Activated T-cell treated with anti-CD3 and anti-CD28 coated beads, Interleukin-2, amount 50 U/mL, for 24 hours (primary cell): ENCODE results near the gene TACC2.
A peak's percentile ranks its signal among the peaks of the same experiment; 100 is the strongest.

ENCODE experiments used
- DNase-seq: peaks from one replicate; pipeline ENCODE4 v3.0.0-alpha.2; 2020
- H3K27ac Mint-ChIP-seq: 2 replicates; pipeline ENCODE4 v1.8.0; 2020; ENCODE audit warnings: mild to moderate bottlenecking, mixed read lengths
- H3K27me3 Mint-ChIP-seq: 2 replicates; pipeline ENCODE4 v1.8.0; 2020; ENCODE audit warnings: mixed read lengths
- H3K36me3 Mint-ChIP-seq: 2 replicates; pipeline ENCODE4 v1.8.0; 2020; ENCODE audit warnings: low read depth, mixed read lengths
- H3K4me1 Mint-ChIP-seq: 2 replicates; pipeline ENCODE4 v1.8.0; 2020; ENCODE audit warnings: low read depth, mixed read lengths
- H3K4me3 Mint-ChIP-seq: 2 replicates; pipeline ENCODE4 v1.8.0; 2020; ENCODE audit warnings: mild to moderate bottlenecking, moderate library complexity, mixed read lengths
- H3K9me3 Mint-ChIP-seq: 2 replicates; pipeline ENCODE4 v1.8.0; 2020; ENCODE audit warnings: mixed read lengths

Gene TACC2

DNA sequence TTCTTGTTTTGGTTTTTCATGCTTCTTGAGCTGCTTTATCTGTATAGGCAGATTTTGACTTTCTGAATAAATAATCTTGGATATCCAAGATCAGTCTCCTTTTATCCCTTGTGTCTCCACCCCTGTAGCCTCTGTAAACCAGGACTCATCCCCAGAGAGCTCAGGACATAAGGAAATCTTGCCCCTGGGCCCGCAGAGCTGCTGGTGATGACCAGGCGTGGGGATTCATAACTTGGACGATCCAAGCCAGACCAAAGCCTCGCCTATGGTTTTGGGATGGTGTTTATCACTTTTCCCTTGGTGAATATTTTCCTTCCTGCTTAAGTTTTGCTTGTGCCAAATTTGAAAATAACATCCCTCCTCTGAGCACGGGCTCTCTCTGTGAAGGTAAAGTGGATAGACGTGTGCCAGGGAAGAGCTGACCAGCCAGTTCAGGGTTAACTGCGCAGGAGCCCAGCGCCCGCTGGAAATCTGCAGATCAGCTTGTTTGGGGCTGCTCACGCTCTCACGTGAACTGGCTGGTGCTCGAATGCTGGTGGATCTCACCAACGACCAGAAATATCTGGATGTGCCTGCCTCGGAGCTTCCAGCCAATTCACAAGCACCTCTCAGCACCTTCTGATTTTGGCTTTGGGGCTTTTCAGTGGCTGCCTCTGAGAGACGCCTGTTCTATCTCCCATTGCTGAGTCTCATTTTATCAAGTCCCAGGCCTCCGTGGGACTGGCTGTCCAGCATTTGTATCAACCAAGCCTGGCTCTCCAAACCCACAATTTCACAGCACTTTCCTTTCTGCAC, 150.1 kb downstream of the TACC2 start:
- Mint-ChIP-seq H3K9me3 (no peaks in the 10 kb centered on the region), H3K4me3 (no peak overlapping the region), H3K27ac (no peak overlapping the region), H3K27me3 (peaks cover 7% of the 10 kb centered on the region), H3K4me1 (no peaks in the 10 kb centered on the region), H3K36me3 (no peaks in the 10 kb centered on the region)
- no peak for DNase-seq

DNA sequence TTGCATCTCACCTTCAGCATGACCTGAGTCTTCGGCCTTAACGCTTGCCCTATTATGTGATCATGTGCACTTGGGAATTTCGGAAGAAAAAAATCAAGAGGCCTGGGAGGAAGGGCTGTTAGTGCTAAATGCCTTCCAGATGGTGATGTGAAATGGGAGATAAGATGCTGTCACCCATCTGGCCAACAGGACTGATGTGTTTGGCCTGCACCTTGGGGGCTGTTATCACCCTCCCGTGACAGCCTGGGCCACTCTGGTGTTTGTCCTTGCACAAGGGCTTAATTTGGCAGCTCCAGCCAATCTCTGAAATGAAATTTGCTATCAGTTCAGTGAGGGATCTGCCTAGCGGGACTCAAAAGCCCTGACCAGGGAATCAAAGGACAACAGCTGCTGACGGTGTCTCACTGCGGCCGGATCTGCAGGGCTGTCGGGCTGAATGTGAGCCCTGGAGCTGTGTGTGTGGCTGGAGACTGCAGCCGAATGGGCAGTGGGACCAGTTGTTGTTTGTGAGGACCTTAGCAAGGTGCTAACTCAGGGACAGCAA, 150.7 kb downstream of the TACC2 start:
- Mint-ChIP-seq H3K27ac (no peak overlapping the region), H3K36me3 (no peaks in the 10 kb centered on the region), H3K9me3 (no peaks in the 10 kb centered on the region), H3K4me1 (no peaks in the 10 kb centered on the region), H3K27me3 (peaks cover 7% of the 10 kb centered on the region), H3K4me3 (no peak overlapping the region)
- DNase-seq, result no peak

DNA sequence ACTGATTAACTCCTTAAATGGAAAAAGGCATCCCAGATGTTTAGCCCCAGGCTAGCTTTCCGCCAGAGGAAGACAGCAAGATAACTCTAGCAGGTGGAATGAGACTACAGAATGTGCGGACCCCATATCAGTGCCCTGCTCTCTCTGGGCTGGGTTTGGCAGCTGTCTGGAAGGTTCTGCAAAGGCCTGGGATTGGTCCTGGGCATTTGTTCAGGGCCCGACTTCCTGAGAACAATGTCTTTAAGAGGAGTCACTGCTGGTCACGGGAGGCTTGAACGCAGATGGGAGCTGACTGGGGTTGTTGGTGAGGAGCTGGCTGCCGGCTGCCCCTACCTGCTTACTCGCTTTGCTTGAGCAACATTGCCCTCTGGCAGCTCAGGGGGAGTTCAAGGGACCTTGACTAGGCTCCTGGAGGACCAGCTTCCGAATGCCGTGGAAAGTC, 151.5 kb downstream of the TACC2 start:
- no peaks in the 10 kb centered on the region for H3K4me1 Mint-ChIP-seq
- H3K4me3 Mint-ChIP-seq, result no peak overlapping the region
- no peak for DNase-seq
- peaks cover 4% of the 10 kb centered on the region for H3K9me3 Mint-ChIP-seq
- no peaks in the 10 kb centered on the region for H3K36me3 Mint-ChIP-seq
- peaks cover 7% of the 10 kb centered on the region for H3K27me3 Mint-ChIP-seq
- H3K27ac Mint-ChIP-seq, result no peak overlapping the region

DNA sequence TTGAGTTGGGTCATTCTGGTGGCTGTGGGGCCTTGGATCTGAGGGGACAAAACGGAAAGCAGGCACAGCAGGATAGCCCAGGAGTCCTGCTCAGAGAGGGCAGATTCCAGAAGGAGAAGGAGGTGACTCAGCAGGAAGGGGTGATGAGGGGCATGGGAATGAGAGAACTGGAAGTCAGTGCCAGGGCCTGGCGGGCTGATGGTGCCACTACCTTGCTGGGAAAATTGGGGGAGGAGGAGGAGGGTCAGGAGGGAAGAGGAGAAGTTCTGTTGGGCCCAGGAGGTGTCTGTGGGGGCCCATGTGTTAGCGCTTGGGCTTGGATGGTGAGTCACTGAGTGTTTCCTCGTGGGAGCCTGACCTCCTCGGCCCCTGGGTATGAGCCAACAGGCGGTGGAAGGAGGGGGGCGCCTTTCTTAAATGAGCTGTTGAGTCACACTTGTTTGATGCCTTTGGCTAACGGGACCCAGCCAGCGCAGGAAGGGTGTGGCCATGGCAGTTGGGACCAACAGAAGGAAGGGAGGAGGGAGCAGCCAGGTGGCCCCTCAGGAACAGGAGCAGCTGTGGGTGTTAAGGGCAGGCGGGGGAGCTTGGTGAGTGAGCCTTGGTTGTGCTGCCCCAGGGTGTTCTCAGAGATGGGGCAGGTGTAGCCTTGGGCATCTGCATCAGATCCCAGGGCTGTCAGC, 152.1 kb downstream of the TACC2 start:
- Mint-ChIP-seq H3K36me3 (no peaks in the 10 kb centered on the region), H3K9me3 (peaks cover 4% of the 10 kb centered on the region), H3K4me3 (no peak overlapping the region), H3K27me3 (peaks cover 7% of the 10 kb centered on the region), H3K27ac (no peak overlapping the region), H3K4me1 (no peaks in the 10 kb centered on the region)
- no peak for DNase-seq

DNA sequence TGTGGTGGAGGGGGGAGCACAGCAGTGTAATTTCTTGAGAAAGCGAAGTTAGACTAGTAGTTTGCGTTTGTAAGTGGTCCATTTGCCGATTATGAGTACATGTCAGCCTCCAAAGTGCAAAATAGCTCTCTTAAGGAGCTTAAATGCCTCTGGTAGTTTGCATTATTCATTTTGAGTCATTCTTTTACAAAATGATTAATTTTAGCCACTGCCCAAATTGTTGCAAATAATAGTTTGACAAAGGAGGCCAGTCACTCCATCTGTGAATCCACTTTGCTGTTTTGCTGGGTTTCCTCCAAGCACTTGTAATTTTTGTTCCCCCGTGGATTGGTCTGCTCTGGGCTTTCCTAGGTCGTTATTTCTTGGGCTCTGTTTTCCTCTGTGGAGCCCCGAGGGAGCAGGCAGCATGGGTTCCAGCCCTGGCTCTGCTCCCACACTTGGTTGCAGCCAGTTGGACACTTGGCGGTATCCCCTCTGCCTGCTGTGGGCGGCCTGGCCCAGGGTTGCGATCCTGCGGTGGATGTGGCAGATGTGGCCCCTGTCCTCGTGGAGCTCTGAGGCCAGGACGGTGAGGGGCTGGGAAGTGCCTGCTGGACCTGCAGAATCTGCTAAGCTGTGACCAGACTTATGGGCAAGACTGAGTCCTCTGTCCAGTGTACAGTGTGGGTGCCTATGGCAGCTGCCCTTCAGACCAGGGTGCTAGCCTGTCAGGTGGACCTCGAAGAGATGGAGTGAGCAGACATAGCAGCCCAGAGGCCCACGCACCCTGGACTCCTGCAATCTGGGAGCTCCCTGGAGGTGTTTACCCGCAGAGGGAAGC, 153.1 kb downstream of the TACC2 start:
- peaks cover 4% of the 10 kb centered on the region for H3K9me3 Mint-ChIP-seq
- DNase-seq, result no peak
- H3K4me1 Mint-ChIP-seq, result no peaks in the 10 kb centered on the region
- no peaks in the 10 kb centered on the region for H3K36me3 Mint-ChIP-seq
- no peak overlapping the region for H3K4me3 Mint-ChIP-seq
- peaks cover 7% of the 10 kb centered on the region for H3K27me3 Mint-ChIP-seq
- H3K27ac Mint-ChIP-seq, result no peak overlapping the region

DNA sequence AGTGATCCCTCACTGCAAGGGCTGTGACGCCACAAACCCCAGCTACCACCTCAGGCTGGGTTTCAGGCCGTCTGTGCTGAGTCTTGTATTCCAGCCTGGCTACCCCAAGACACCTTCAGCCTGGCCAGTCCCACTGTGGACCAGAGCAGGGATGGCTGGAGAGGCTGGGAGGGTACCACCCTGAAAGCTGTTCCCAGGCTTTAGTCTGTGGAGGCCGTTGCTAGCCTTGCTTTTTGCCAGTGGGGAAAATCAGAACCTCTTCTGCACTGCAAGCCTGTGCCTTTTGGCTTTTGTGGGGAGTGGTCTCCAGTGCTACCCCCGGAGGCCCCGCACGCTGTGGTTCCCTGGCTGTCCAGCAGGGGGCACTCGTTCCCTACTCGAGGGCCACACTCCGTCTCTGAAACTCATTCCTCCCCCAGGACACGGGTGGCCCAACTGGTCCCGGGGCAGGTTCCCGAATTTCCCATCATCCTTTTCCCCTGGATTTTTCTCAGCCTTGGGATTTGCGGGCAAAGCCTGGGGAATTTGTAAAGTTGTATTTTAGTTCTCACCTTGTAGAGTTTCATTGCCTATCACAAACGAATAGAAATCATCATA, 153.8 kb downstream of the TACC2 start:
- peak; percentile 49 for DNase-seq
- peaks cover 7% of the 10 kb centered on the region for H3K27me3 Mint-ChIP-seq
- peaks cover 4% of the 10 kb centered on the region for H3K9me3 Mint-ChIP-seq
- H3K4me3 Mint-ChIP-seq, result no peak overlapping the region
- no peak overlapping the region for H3K27ac Mint-ChIP-seq
- no peaks in the 10 kb centered on the region for H3K4me1 Mint-ChIP-seq
- H3K36me3 Mint-ChIP-seq, result no peaks in the 10 kb centered on the region

DNA sequence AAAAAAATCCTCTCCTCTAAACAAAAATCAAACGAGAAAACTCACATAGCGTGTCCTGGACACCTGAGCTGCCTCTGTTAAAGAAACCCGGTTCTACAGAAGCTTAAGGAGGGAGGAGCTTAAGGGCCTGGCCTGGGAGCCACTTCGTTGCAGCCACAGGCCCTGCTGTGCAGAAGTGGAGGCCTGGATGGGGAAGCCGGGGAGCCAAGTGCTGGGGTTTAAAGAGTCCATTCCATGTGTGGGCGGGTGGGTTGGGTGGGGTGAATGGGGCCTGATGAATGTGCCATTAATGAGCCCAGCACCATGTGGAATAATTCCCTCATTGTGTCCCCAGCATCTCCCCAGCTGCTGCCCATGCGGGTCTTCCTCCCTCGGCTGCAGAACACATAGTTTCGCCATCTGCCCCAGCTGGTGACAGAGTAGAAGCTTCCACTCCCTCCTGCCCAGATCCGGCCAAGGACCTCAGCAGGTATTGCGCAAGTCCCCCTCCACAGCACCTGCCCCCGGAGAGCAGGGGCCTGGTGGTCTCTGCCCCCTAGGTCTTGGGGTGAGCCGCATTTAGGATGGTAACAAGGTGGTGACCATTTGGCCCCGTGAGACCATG, 154.4 kb downstream of the TACC2 start:
- H3K27ac Mint-ChIP-seq, result no peak overlapping the region
- H3K9me3 Mint-ChIP-seq, result peaks cover 4% of the 10 kb centered on the region
- no peaks in the 10 kb centered on the region for H3K36me3 Mint-ChIP-seq
- H3K4me1 Mint-ChIP-seq, result no peaks in the 10 kb centered on the region
- peaks cover 7% of the 10 kb centered on the region for H3K27me3 Mint-ChIP-seq
- no peak for DNase-seq
- no peak overlapping the region for H3K4me3 Mint-ChIP-seq

DNA sequence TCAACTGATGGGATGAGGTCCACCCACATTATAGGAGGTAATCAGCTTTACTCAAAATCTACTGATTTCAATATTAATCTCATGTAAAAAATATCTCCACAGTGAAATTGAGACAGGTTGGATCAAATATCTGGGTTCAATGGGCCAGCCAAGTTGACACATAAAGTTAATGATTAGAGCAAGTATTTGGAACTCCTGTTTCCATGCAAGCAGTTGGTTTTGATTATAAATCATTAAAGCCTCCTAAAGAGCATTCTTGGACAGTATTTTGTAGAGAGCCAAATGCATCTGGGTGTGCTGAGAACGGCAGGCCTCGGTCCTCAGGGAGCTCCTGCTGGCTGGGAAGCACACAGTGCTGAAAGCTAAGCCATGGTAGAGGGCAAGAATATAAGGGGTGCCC, 155.2 kb downstream of the TACC2 start:
- no peak overlapping the region for H3K4me3 Mint-ChIP-seq
- DNase-seq, result no peak
- no peaks in the 10 kb centered on the region for H3K36me3 Mint-ChIP-seq
- H3K27me3 Mint-ChIP-seq, result peaks cover 7% of the 10 kb centered on the region
- H3K9me3 Mint-ChIP-seq, result peaks cover 4% of the 10 kb centered on the region
- no peaks in the 10 kb centered on the region for H3K4me1 Mint-ChIP-seq
- H3K27ac Mint-ChIP-seq, result no peak overlapping the region

DNA sequence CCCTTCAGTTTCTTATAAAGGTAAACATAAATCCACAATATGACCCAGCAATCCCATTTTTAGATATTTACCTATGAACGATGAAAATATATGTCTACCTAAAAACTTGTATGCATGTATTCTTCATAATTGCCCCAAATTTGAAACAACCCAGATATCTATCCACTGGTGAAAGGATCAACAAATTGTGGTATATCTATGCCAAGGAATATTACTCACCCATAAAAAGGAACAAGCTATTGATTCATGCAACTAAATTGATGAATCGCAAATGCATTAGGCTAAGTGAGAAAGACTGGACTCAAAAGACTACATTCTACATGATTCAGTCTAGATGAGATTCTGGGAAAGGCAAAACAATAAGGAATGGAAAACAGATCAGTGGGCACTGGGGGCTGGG, 156.2 kb downstream of the TACC2 start:
- no peaks in the 10 kb centered on the region for H3K4me1 Mint-ChIP-seq
- no peak for DNase-seq
- no peaks in the 10 kb centered on the region for H3K36me3 Mint-ChIP-seq
- H3K4me3 Mint-ChIP-seq, result no peak overlapping the region
- no peak overlapping the region for H3K27ac Mint-ChIP-seq
- peaks cover 7% of the 10 kb centered on the region for H3K27me3 Mint-ChIP-seq
- peaks cover 4% of the 10 kb centered on the region for H3K9me3 Mint-ChIP-seq

DNA sequence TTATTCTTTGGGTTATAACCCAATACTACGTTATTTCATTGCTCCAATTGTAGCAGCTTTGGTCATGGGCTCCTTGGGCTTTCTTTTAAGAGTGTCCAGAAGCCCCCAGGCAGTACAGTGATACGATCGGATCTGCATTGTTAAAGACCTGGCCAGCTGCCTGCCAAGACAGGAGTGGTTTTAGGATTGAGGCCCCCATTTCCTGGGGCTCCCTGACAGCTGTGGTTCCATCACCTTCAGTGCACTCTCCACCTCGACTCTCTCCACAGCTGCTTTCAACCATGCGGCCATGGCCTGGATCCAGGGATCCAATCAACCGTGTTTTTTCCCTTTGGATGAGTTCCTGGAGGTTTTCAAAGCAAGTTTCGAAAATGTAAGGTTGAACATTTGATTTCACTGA, 158.7 kb downstream of the TACC2 start:
- Mint-ChIP-seq H3K27me3 (no peaks in the 10 kb centered on the region), H3K36me3 (no peaks in the 10 kb centered on the region), H3K4me1 (no peaks in the 10 kb centered on the region), H3K27ac (no peak overlapping the region), H3K9me3 (peaks cover 4% of the 10 kb centered on the region), H3K4me3 (no peak overlapping the region)
- DNase-seq, result no peak

DNA sequence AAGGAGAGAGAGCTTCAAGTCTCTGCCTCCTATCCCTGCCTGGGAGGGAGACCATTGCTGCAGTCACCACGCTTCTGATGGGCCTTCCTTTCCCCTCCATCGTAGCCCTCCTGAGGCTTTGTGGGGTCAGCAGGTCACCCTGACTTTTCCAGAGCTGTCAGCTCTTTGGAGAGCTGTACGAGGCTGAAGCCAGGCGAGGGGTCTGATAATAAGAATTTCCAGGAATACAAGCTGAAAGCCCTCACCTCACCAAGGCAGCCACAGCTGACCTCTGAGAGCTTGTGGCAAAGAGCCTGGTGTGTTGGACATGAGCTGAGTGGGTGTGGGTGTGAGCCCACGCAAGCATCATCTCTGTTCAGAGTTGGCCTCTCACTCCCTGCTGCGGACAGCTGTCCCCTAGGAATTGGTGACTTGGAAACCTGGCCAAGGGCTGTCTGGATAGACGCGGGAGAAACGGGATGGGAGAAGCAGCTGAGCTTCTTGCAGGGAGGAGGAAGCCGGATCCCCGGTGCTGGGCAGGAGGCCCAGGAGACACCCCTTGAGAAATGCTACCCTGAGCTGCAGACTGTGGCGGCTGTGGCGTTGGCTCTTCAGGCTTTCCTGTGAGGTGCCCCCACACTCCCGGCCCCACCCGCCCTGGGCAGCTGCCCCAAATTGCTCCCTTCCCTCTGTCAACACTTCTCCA, 160.1 kb downstream of the TACC2 start:
- H3K4me3 Mint-ChIP-seq, result no peak overlapping the region
- no peak for DNase-seq
- H3K27ac Mint-ChIP-seq, result no peak overlapping the region
- H3K27me3 Mint-ChIP-seq, result no peaks in the 10 kb centered on the region
- H3K36me3 Mint-ChIP-seq, result no peaks in the 10 kb centered on the region
- H3K4me1 Mint-ChIP-seq, result no peaks in the 10 kb centered on the region
- peaks cover 4% of the 10 kb centered on the region for H3K9me3 Mint-ChIP-seq

DNA sequence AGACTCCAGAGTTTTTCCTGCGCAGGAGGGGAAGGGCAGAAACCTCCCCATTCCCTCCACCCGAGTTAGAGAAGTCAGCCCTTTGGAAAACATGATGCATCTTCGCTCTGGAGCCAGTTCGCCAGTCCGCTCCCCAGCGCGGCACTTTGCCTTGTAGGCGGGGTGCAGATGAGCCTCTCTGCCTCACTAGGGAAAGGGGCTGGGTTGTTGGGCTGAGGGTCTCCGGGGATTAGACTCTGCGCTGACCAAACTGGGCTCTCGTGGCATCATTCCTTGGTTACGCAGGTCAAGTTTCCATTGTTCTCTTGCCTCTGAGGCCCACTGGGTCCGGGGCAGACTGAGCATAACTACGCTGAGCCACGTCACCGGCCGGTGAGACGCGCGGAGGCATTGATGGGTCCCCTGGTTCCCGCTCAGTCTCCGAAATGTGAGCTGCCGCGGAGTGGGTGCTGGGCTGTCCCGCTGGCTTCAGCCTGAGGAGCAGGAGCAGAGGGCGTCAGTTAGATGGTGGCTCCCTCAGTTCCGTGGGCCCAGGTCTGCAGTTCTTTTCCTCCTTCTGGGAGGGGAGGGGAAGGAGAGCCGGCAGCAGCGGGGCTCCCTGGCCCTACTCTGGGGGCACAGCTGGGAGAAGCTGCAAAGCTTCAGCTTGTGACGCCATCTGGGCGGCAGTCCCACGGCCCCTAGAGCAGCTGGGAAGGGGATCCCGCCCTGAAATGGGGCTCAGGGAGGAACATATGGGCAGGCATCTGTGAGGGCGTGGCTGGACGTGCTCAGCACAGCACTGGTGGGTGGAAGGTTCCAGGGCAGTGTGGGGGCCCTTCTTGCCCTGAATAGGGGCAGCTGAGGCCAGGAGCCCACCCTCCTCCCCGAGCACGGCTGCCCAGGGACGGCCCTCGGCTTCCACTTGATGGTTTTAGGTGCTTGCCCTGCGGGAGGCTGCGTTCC, 160.9 kb downstream of the TACC2 start:
- H3K36me3 Mint-ChIP-seq, result no peaks in the 10 kb centered on the region
- H3K27me3 Mint-ChIP-seq, result no peaks in the 10 kb centered on the region
- H3K4me3 Mint-ChIP-seq, result no peak overlapping the region
- DNase-seq, result no peak
- H3K9me3 Mint-ChIP-seq, result peaks cover 4% of the 10 kb centered on the region
- no peaks in the 10 kb centered on the region for H3K4me1 Mint-ChIP-seq
- H3K27ac Mint-ChIP-seq, result no peak overlapping the region
